PC-9 (cell line): ENCODE data around the gene UBE2H.

Source experiments
- CTCF ChIP-seq: fragments of 200-600 bp; sonication (generic); conservative IDR thresholded peaks from 2 replicates; pipeline ENCODE4 v1.6.1; 2017; ENCODE audit warnings: mixed run types, antibody characterized with exemption, mild to moderate bottlenecking, moderate library complexity
- EZH2 ChIP-seq: fragments of 200-600 bp; sonication (generic); IDR thresholded peaks from 2 replicates; pipeline ENCODE4 v1.8.0; 2017; ENCODE audit warnings: antibody characterized with exemption, low read depth

GRCh38 chr7:129989466-129989865 lies 36.7 kb upstream of the UBE2H start:
- no peak for TF ChIP-seq CTCF
- TF ChIP-seq EZH2, result no peak
